Testis (tissue), 3 donors: ENCODE results near the gene KCNAB1. TPM values are rescaled to one million over a fixed set of nuclear protein-coding genes. Genes with fewer than 3 reads are reported as not detected.

ENCODE experiments used
- DNase-seq: peaks from one replicate; pipeline ENCODE4 v3.0.0-alpha.2; 2019
- H3K27ac ChIP-seq, 2 donors: fragments of 200-600 bp; sonication (generic); one replicate each; pipeline ENCODE4 v1.5.1; 2019
- H3K27me3 ChIP-seq: fragments of 200-600 bp; sonication (generic); one replicate; pipeline ENCODE4 v1.5.1; 2019
- H3K36me3 ChIP-seq: fragments of 200-600 bp; sonication (generic); one replicate; pipeline ENCODE4 v1.5.1; 2017; ENCODE audit warnings: low read depth; ENCODE audit errors: missing control alignments
- H3K4me1 ChIP-seq: fragments of 200-600 bp; sonication (generic); one replicate; pipeline ENCODE4 v1.5.1; 2019
- H3K4me3 ChIP-seq, 2 donors: fragments of 200-600 bp; sonication (generic); one replicate each; pipeline ENCODE4 v1.5.1; 2017 to 2019
- H3K9me3 ChIP-seq: fragments of 200-600 bp; sonication (generic); one replicate; pipeline ENCODE4 v1.5.1; 2017
- CTCF ChIP-seq, 3 experiments: fragments of 450-650 bp in 2 of 3; fragments of 200-600 bp in 1 of 3; sonication (generic) in 1 of 3; IDR thresholded peaks; one replicate each; pipeline ENCODE4 v1.5.1; 2016 to 2019; ENCODE audit warnings: antibody characterized with exemption in 3 of 3, mild to moderate bottlenecking in 2 of 3, moderate library complexity in 1 of 3
- POLR2A ChIP-seq: fragments of 450-650 bp; IDR thresholded peaks from one replicate; pipeline ENCODE4 v1.6.1; 2017; ENCODE audit warnings: antibody characterized with exemption, mild to moderate bottlenecking, moderate library complexity
- WGBS, 2 donors: methylation state at CpG; one replicate each; pipeline ENCODE4 v1.1.5; 2018; 5-methylcytosine and 5-hydroxymethylcytosine counted together
- intact Hi-C: fragments of 100-400 bp; cut with DNase I; formaldehyde crosslinking; loops from one replicate; pipeline ENCODE4 v1.15.1; 2023; ENCODE audit warnings: low total_unique reads
- polyA plus RNA-seq: library from polyadenylated mRNA; stranded (reverse); fragments of 350-450 nt; fragmentation: Illumina TruSeq; extraction: RNeasy Lipid Tissue Mini Kit (QIAGEN cat#74804); gene quantifications from one replicate; pipeline ENCODE4 v1.2.3, GENCODE V29; 2014; ENCODE audit warnings: low read depth, low replicate concordance; ENCODE audit not compliant: insufficient read depth
- total RNA-seq, 2 donors: library from RNA; depleted of rRNA; stranded (reverse); fragments of >200 nt; gene quantifications; one replicate each; pipeline ENCODE4 v1.2.3, GENCODE V29; 2016

KCNAB1 gene
- total and polyA plus RNA-seq, 3 donors from 2014 or later: 3.8 to 8.9 (median 5.7) TPM

GRCh38 chr3:156404217-156404616, 283.8 kb downstream of the KCNAB1 start:
- intact Hi-C loops: no loop called here
- no peaks in the 10 kb centered on the region for H3K9me3 ChIP-seq
- H3K27ac ChIP-seq: no peak overlapping the region
- TF ChIP-seq POLR2A (no peak), CTCF (IDR thresholded peaks at IDR 0.05) (no peak)
- H3K27me3 ChIP-seq: no peaks in the 10 kb centered on the region
- WGBS, 2 donors: 52 to 58% methylated on average over 3 of the region's 3 CpGs
- no peaks in the 10 kb centered on the region for H3K36me3 ChIP-seq
- H3K4me3 ChIP-seq: no peak overlapping the region
- no peaks in the 10 kb centered on the region for H3K4me1 ChIP-seq
- DNase-seq: no peak

- Histone ChIP-seq H3K27ac (no peak overlapping the region), H3K27me3 (no peaks in the 10 kb centered on the region), H3K4me3 (no peak overlapping the region), H3K9me3 (no peaks in the 10 kb centered on the region), H3K4me1 (no peaks in the 10 kb centered on the region), H3K36me3 (no peaks in the 10 kb centered on the region)
- intact Hi-C loops: no loop called here
- TF ChIP-seq CTCF (IDR thresholded peaks at IDR 0.05): no peak
- TF ChIP-seq POLR2A: no peak
- no peak for DNase-seq
These were observed 286.0 kb downstream of the KCNAB1 start for GRCh38 chr3:156406393-156406792.

GRCh38 chr3:156407617-156408225, 287.3 kb downstream of the KCNAB1 start:
- no peaks in the 10 kb centered on the region for H3K9me3 ChIP-seq
- intact Hi-C loops: no loop called here
- no peaks in the 10 kb centered on the region for H3K27me3 ChIP-seq
- no peaks in the 10 kb centered on the region for H3K36me3 ChIP-seq
- H3K27ac ChIP-seq: no peak overlapping the region
- H3K4me1 ChIP-seq: no peaks in the 10 kb centered on the region
- TF ChIP-seq POLR2A: no peak
- DNase-seq: no peak
- no peak overlapping the region for H3K4me3 ChIP-seq
- WGBS, 2 donors: 74 to 77% methylated on average over 11 of the region's 11 CpGs

- no peak overlapping the region for H3K27ac ChIP-seq
- no peaks in the 10 kb centered on the region for H3K9me3 ChIP-seq
- H3K4me1 ChIP-seq: no peaks in the 10 kb centered on the region
- DNase-seq: no peak
- H3K4me3 ChIP-seq: no peak overlapping the region
- intact Hi-C loops: no loop called here
- no peak for TF ChIP-seq CTCF (IDR thresholded peaks at IDR 0.05)
- no peak for TF ChIP-seq POLR2A
- no peaks in the 10 kb centered on the region for H3K36me3 ChIP-seq
- WGBS, 2 donors: 78 to 82% methylated on average over 3 of the region's 3 CpGs
- no peaks in the 10 kb centered on the region for H3K27me3 ChIP-seq
These were observed 289.3 kb downstream of the KCNAB1 start for GRCh38 chr3:156409694-156410093.

GRCh38 chr3:156412600-156412999, 292.2 kb downstream of the KCNAB1 start:
- DNase-seq: no peak
- H3K27me3 ChIP-seq: no peaks in the 10 kb centered on the region
- H3K4me1 ChIP-seq: no peaks in the 10 kb centered on the region
- no peaks in the 10 kb centered on the region for H3K36me3 ChIP-seq
- TF ChIP-seq CTCF (IDR thresholded peaks at IDR 0.05) (no peak), POLR2A (no peak)
- H3K9me3 ChIP-seq: no peaks in the 10 kb centered on the region
- 87 to 97% methylated on average over 1 of the region's 1 CpG for WGBS, 2 donors
- H3K4me3 ChIP-seq: no peak overlapping the region
- intact Hi-C loops: no loop called here
- no peak overlapping the region for H3K27ac ChIP-seq
